Neutrophil (primary cell): ENCODE data around the gene OXLD1.
"Not testable (repeated sequence)": the region's sequence is repeated elsewhere in the genome, so short reads cannot be mapped to it uniquely, and the experiment has no call there.

Experiments
- H3K27ac ChIP-seq: fragments of 200-600 bp; sonication (generic); 2 replicates; pipeline ENCODE4 v1.5.1; 2016; ENCODE audit warnings: mild to moderate bottlenecking, moderate library complexity
- H3K27me3 ChIP-seq: fragments of 200-600 bp; sonication (generic); 2 replicates; pipeline ENCODE4 v1.6.0; 2016; ENCODE audit warnings: mild to moderate bottlenecking
- H3K36me3 ChIP-seq: fragments of 200-600 bp; sonication (generic); 2 replicates; pipeline ENCODE4 v1.5.1; 2017
- H3K4me1 ChIP-seq, 2 experiments: fragments of 200-600 bp in 1 of 2; sonication (generic) in 1 of 2; 1 replicate in 1 of 2; 2 replicates in 1 of 2; pipeline versions ENCODE4 v1.5.1 to v1.6.1; 2013 to 2016; ENCODE audit warnings: low read depth in 1 of 2, low read length in 1 of 2, mild to moderate bottlenecking in 1 of 2, moderate library complexity in 1 of 2; ENCODE audit not compliant: control insufficient read depth in 1 of 2, insufficient read depth in 1 of 2
- H3K4me3 ChIP-seq, 2 experiments: fragments of 200-600 bp in 1 of 2; sonication (generic) in 1 of 2; 1 replicate in 1 of 2; 2 replicates in 1 of 2; pipeline ENCODE4 v1.5.1; 2013 to 2016; ENCODE audit warnings: low read depth in 1 of 2, low read length in 1 of 2, mild to moderate bottlenecking in 1 of 2, moderate library complexity in 1 of 2
- H3K9me3 ChIP-seq: fragments of 200-600 bp; sonication (generic); 2 replicates; pipeline ENCODE4 v1.5.1; 2016
- TF ChIP-seq, protein P1 (sequence below): fragments of 200-600 bp; sonication (generic); IDR thresholded peaks from 2 replicates; pipeline ENCODE4 v1.5.1; 2016; ENCODE audit warnings: antibody characterized with exemption

OXLD1 gene

DNA sequence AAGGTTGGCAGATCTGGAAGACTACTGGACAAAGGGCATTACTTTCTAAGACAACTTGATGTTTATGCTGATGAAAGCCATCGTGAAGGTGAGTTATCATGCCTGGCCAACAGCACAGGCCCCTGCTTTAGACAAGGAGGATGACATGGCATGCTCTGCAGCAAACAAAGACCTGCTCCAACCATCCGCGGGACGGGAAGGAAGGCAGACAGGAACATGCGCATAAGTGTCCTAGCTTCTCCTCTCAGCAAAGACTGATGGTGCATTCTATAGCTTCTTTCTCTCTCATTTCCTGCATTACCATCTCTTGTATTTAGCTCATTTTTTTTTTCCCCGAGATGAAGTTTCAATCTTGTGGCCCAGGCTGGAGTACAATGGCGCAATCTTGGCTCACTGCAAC, 34.9 kb downstream of the OXLD1 start:
- TF ChIP-seq, protein P1, sequence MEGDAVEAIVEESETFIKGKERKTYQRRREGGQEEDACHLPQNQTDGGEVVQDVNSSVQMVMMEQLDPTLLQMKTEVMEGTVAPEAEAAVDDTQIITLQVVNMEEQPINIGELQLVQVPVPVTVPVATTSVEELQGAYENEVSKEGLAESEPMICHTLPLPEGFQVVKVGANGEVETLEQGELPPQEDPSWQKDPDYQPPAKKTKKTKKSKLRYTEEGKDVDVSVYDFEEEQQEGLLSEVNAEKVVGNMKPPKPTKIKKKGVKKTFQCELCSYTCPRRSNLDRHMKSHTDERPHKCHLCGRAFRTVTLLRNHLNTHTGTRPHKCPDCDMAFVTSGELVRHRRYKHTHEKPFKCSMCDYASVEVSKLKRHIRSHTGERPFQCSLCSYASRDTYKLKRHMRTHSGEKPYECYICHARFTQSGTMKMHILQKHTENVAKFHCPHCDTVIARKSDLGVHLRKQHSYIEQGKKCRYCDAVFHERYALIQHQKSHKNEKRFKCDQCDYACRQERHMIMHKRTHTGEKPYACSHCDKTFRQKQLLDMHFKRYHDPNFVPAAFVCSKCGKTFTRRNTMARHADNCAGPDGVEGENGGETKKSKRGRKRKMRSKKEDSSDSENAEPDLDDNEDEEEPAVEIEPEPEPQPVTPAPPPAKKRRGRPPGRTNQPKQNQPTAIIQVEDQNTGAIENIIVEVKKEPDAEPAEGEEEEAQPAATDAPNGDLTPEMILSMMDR: no peak
- Histone ChIP-seq H3K27ac (no peak overlapping the region), H3K27me3 (no peaks in the 10 kb centered on the region), H3K36me3 (peaks cover 34% of the 10 kb centered on the region), H3K4me3 (no peak overlapping the region), H3K9me3 (no peaks in the 10 kb centered on the region), H3K4me1 (peaks cover 12 to 17% of the 10 kb centered on the region in 2 experiments)

DNA sequence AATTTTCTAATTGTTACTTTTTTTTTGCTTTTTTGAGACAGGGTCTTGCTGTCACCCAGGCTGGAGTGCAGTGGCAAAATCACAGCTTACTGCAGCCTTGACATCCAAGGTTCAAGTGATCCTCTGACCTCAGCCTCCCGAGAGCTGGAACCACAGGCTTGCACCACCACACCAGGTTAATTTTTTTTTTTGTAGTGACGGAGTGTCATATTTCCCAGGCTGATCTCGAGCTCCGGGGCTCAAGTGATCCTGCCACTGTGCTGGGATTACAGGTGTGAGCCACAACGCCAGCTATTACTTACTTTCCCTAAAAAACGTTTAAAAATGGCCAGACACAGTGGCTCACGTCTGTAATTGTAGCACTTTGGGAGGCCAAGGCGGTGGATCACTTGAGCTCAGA, 36.1 kb downstream of the OXLD1 start:
- Histone ChIP-seq H3K36me3 (peaks cover 46% of the 10 kb centered on the region), H3K27ac (no peak overlapping the region), H3K4me1 (peaks cover 0 to 5% of the 10 kb centered on the region in 2 experiments), H3K4me3 (no peak overlapping the region), H3K9me3 (no peaks in the 10 kb centered on the region), H3K27me3 (no peaks in the 10 kb centered on the region)
- TF ChIP-seq, protein P1: no peak

DNA sequence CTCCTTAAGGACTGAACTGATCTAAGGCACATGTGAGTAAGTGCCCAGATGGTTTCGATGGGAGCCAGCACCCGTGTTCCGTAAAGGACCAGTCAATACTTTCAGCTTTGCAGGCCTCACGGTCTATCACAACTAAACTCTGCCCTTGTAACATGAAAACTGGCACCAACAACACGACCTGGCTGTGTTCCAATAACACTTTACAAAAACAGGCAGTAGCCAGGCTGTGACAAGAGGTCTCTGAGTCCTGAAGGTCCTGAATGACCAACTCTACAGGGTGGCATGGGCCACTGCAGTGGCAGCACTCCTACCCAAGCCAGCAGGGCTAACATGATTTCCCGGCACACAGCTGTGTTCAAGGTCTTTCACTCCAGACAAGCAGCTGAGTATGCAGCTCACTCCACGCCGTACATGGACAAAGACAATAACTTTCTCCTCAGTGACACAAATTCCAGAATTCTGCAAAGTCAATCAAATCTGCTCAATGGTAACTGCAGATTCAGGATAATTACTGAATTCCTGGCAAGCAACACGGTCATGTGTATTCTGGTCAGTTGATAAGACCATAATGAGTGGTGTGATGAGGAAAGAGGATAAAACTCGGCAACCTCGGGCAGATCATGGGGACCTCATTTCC, 44.8 kb downstream of the OXLD1 start:
- no peaks in the 10 kb centered on the region for H3K27me3 ChIP-seq
- no peaks in the 10 kb centered on the region for H3K9me3 ChIP-seq
- H3K36me3 ChIP-seq: peaks cover 74% of the 10 kb centered on the region
- no peak overlapping the region for H3K4me3 ChIP-seq
- H3K27ac ChIP-seq: no peak overlapping the region
- TF ChIP-seq, protein P1: no peak
- no peaks in the 10 kb centered on the region for H3K4me1 ChIP-seq

DNA sequence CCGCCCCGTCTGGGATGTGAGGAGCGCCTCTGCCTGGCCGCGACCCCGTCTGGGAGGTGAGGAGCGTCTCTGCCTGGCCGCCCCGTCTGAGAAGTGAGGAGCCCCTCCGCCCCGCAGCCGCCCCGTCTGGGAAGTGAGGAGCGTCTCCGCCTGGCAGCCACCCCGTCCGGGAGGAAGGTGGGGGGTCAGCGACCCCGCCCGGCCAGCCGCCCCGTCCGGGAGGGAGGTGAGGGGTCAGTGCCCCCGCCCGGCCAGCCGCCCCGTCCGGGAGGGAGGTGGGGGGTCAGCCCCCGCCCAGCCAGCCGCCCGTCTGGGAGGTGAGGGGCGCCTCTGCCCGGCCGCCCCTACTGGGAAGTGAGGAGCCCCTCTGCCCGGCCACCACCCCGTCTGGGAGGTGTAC, 48.1 kb downstream of the OXLD1 start:
- H3K9me3 ChIP-seq, H3K27me3 ChIP-seq, H3K4me1 ChIP-seq, H3K4me3 ChIP-seq, H3K27ac ChIP-seq: not testable (repeated sequence)
- H3K36me3 ChIP-seq: peaks cover 56% of the 10 kb centered on the region

DNA sequence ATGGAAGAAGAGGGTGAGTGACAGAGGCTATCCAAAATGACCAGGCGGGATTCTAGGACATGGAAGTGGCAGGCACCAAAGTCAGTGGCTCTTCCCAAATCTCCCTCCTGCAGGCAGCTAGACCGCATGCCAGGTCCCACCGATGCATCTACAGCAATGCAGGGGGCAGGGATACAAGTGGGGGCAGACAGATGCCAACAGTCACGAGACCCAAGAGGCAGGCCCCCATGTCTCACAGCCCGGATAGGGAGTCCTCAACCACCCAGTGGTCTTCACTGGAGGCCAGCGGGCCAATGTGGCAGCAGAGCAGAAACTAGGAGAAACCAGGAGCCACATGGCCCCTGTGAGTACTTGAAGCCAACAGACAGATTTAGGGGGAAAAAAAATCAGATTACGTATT, 49.5 kb downstream of the OXLD1 start:
- TF ChIP-seq, protein P1: no peak
- Histone ChIP-seq H3K27me3 (no peaks in the 10 kb centered on the region), H3K36me3 (peaks cover 57% of the 10 kb centered on the region), H3K4me3 (no peak overlapping the region), H3K9me3 (no peaks in the 10 kb centered on the region), H3K4me1 (peaks cover 0 to 7% of the 10 kb centered on the region in 2 experiments), H3K27ac (no peak overlapping the region)

DNA sequence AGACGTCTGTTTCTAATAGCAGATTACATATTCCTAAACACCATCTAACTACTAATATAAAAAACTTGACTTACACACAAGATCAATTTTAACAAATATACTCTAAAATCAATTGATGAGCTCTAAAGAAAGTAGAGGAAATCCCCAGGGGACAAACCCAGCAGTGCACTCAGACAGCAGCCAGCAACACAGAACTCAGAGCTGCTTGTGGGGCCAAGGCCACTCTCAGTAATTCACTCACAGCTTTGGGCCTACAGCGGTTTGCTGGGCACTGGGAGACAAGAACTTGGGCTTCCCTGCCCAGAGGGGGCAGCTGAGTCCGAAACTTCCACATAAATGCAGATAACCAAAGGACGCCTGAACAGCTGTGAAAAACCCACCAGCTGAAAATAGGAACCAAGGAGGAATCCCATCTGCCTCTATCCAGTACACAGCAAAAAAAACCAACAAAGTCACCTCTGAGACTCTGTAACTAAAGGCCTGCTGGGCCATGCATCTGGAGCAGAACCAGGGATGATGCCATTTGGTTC, 50.9 kb downstream of the OXLD1 start:
- Histone ChIP-seq H3K27ac (no peak overlapping the region), H3K36me3 (peaks cover 50% of the 10 kb centered on the region), H3K9me3 (no peaks in the 10 kb centered on the region), H3K4me3 (no peak overlapping the region), H3K4me1 (peaks cover under 1 to 8% of the 10 kb centered on the region in 2 experiments), H3K27me3 (no peaks in the 10 kb centered on the region)
- TF ChIP-seq, protein P1: no peak
